Renal cortex interstitium (tissue), 11 donors: ENCODE results near the gene MFGE8. TPM values are rescaled to one million over a fixed set of nuclear protein-coding genes. Genes with fewer than 3 reads are reported as not detected.

Experiments used
- DNase-seq, 11 donors: peaks; one replicate each; pipeline ENCODE4 v3.0.0-alpha.2; 2013; ENCODE audit warnings: low read depth in 9 of 11, low spot score in 4 of 11; ENCODE audit errors: extremely low read depth in 1 of 11
- polyA plus RNA-seq, 3 donors: library from polyadenylated mRNA; unstranded; fragments of 120-200 nt; gene quantifications; one replicate each; pipeline ENCODE4 v1.2.1, GENCODE V29; 2013; ENCODE audit not compliant: insufficient read length in 3 of 3

MFGE8 gene
- polyA plus RNA-seq, 3 donors: 84.1 to 136 (median 103) TPM

- no peak for DNase-seq
Measured at GRCh38 chr15:88858934-88859333, 54.2 kb downstream of the MFGE8 start.

DNA sequence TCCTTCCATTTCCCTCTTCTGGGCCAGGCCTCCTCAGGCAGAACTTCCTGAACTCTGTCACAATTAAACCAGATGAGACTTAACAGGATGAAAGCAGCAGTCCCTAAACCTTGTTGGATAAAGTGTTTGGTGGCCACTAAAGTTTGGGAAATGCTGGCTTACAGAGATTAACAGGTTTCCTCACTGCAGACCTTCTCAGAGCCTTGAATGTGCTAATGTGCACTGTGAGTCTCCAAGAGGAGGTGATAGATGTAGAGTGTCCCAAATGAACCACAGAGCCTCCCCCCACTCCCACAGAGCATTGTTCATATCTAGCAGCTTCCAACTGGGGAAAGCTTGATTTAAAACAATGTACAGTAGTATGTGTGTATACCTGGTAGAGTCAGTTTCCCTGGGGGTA lies 60.7 kb downstream of the MFGE8 start:
- DNase-seq: no peak

GRCh38 chr15:88849376-88850072 lies 63.7 kb downstream of the MFGE8 start:
- peak in 1 of 11 donors; percentile 55 for DNase-seq

Other genes with a start within 250 kb of the MFGE8 start
- gene ACAN, start 109.9 kb downstream of the MFGE8 start, polyA plus RNA-seq: 1 to 10 TPM; 2.8 to 4.1 (median 3.3) TPM
- 1 to 10 TPM; 3.4 to 5.1 (median 4.1) TPM for gene HAPLN3, start 17.8 kb downstream of the MFGE8 start, polyA plus RNA-seq
- gene ABHD2, start 175.1 kb upstream of the MFGE8 start, polyA plus RNA-seq: 10 to 100 TPM; 29.2 to 30.1 (median 29.6) TPM